ENCODE results near the gene PI4KA.

GRCh38 chr22:20724676-20725454, 133.7 kb downstream of the PI4KA start:
- TF ChIP-seq EZH2 (IDR thresholded peaks at IDR 0.05), result no peak
- no peak for TF ChIP-seq CTCF (IDR thresholded peaks at IDR 0.05)
- no peak for TF ChIP-seq EZH2phosphoT487 (IDR thresholded peaks at IDR 0.05)

Data from neural progenitor cell (in vitro differentiated cells).